ENCODE measurements around the gene ODAD4.

GRCh38 chr17:41895617-41896016 is 34.8 kb upstream of the ODAD4 start:
- TF ChIP-seq POLR2A (IDR thresholded peaks at IDR 0.05; ENCODE audit: extremely low read depth, insufficient read length) (no peak), CTCF (IDR thresholded peaks at IDR 0.05; ENCODE audit: low read depth, low read length) (no peak)

Data from NB4 (cell line).